ENCODE results near the gene SPON1. TPM values are rescaled to one million over a fixed set of nuclear protein-coding genes. Genes with fewer than 3 reads are reported as not detected.

Gene SPON1
- polyA plus RNA-seq, 2 of the 4 experiments (the other 2 are of a cell fraction), result not detected

GRCh38 chr11:14125529-14125928, 163.0 kb downstream of the SPON1 start (continued):
- TF ChIP-seq ELK1 (IDR thresholded peaks at IDR 0.05; ENCODE audit: low read depth, low read length) (no peak), ZNF302 (CRISPR knock-in tag; IDR thresholded peaks at IDR 0.05) (no peak), PBX3 (IDR thresholded peaks at IDR 0.05) (no peak), CHD2 (IDR thresholded peaks at IDR 0.05; ENCODE audit: low read length, partially characterized antibody) (no peak), HOXB5 (CRISPR knock-in tag; IDR thresholded peaks at IDR 0.05) (no peak)

- no peak for DNase-seq (ENCODE audit: low read depth in 1 of 2, low spot score in 1 of 2)
- CTCF ChIA-PET, result interaction anchor here (2.5 kb wide), 1 partner anchor 21 kb away, joined by 8 read pairs; no protein-coding TSS in a partner anchor
- Histone ChIP-seq H3K27ac (no peak overlapping the region), H3K4me3 (no peak overlapping the region), H3K9me3 (no peaks in the 10 kb centered on the region), H3K4me2 (no peak overlapping the region), H3K4me1 (no peaks in the 10 kb centered on the region)
- ATAC-seq, result no peak
- WGBS (ENCODE audit: missing lambda C conversion rate), result 34% methylated on average over 4 of the region's 4 CpGs
- FAIRE-seq, result no peak
- POLR2A ChIA-PET, result no interaction called here
- TF ChIP-seq HOXB13 (CRISPR knock-in tag; IDR thresholded peaks at IDR 0.05; ENCODE audit: low read depth) (no peak), BHLHE40 (IDR thresholded peaks at IDR 0.05; ENCODE audit: low read depth, low read length) (no peak), FOSB (CRISPR knock-in tag; IDR thresholded peaks at IDR 0.05) (no peak), HEYL (CRISPR knock-in tag; IDR thresholded peaks at IDR 0.05) (no peak), NPAS2 (CRISPR knock-in tag; IDR thresholded peaks at IDR 0.05; ENCODE audit: borderline replicate concordance) (no peak), ZC3H11A (IDR thresholded peaks at IDR 0.05) (no peak), HES2 (IDR thresholded peaks at IDR 0.05) (no peak), USF2 (IDR thresholded peaks at IDR 0.05) (no peak), NFE2L2 (conservative IDR thresholded peaks at IDR 0.05; ENCODE audit: low read length) (no peak), HDAC2 (IDR thresholded peaks at IDR 0.05) (no peak), RCOR1 (IDR thresholded peaks at IDR 0.05; ENCODE audit: low read depth, low read length) (no peak)
Observed at GRCh38 chr11:14127679-14128078, 165.2 kb downstream of the SPON1 start.

- DNase-seq (ENCODE audit: low read depth in 1 of 2, low spot score in 1 of 2), result no peak
- ChIA-PET POLR2A (no interaction called here), CTCF (interaction anchor here (0.6 kb wide), 1 partner anchor 18 kb away, joined by 3 read pairs; no protein-coding TSS in a partner anchor)
- Histone ChIP-seq H3K9me3 (no peaks in the 10 kb centered on the region), H3K27ac (no peak overlapping the region), H3K4me2 (no peak overlapping the region), H3K4me1 (no peaks in the 10 kb centered on the region), H3K4me3 (no peak overlapping the region)
- 12% methylated on average over 4 of the region's 4 CpGs for WGBS (ENCODE audit: missing lambda C conversion rate)
- no peak for TF ChIP-seq RAD21 (conservative IDR thresholded peaks at IDR 0.05 in 1 of 2, IDR thresholded peaks at IDR 0.05 in 1 of 2)
- TF ChIP-seq KDM5A (IDR thresholded peaks at IDR 0.05), result no peak
- TF ChIP-seq PHF8 (IDR thresholded peaks at IDR 0.05; ENCODE audit: borderline replicate concordance, low read depth), result no peak
- TF ChIP-seq JUNB (IDR thresholded peaks at IDR 0.05), result no peak
- no peak for TF ChIP-seq FOSL2 (IDR thresholded peaks at IDR 0.05)
- no peak for TF ChIP-seq FOSL2 (CRISPR knock-in tag; IDR thresholded peaks at IDR 0.05)
- TF ChIP-seq RFX5 (IDR thresholded peaks at IDR 0.05), result no peak
- no peak for TF ChIP-seq ZSCAN20 (CRISPR knock-in tag; IDR thresholded peaks at IDR 0.05)
- no peak for TF ChIP-seq HES2 (IDR thresholded peaks at IDR 0.05)
- no peak for TF ChIP-seq KDM1A (IDR thresholded peaks at IDR 0.05; ENCODE audit: low read depth)
- no peak for TF ChIP-seq USF2 (IDR thresholded peaks at IDR 0.05)
- no peak for TF ChIP-seq CBX2 (IDR thresholded peaks at IDR 0.05; ENCODE audit: borderline replicate concordance, low read depth)
- TF ChIP-seq HOXB13 (CRISPR knock-in tag; IDR thresholded peaks at IDR 0.05; ENCODE audit: low read depth), result no peak
- no peak for TF ChIP-seq HMGXB4 (CRISPR knock-in tag; IDR thresholded peaks at IDR 0.05; ENCODE audit: borderline replicate concordance)
- TF ChIP-seq MYC (IDR thresholded peaks at IDR 0.05; ENCODE audit: borderline replicate concordance, low read length), result no peak
- no peak for TF ChIP-seq HOXA7 (CRISPR knock-in tag; IDR thresholded peaks at IDR 0.05)
- TF ChIP-seq ZNF302 (CRISPR knock-in tag; IDR thresholded peaks at IDR 0.05), result no peak
- no peak for TF ChIP-seq FOSB (CRISPR knock-in tag; IDR thresholded peaks at IDR 0.05)
- TF ChIP-seq MAZ (IDR thresholded peaks at IDR 0.05; ENCODE audit: borderline replicate concordance, low read depth, low read length), result no peak
- no peak for TF ChIP-seq CHD2 (IDR thresholded peaks at IDR 0.05; ENCODE audit: low read length, partially characterized antibody)
- no peak for ATAC-seq
- FAIRE-seq, result no peak
Observed at GRCh38 chr11:14132312-14132711, 169.8 kb downstream of the SPON1 start.

Data from A549 (cell line).